Urinary bladder (tissue), 4 donors: ENCODE results near the gene ELP2. TPM values are rescaled to one million over a fixed set of nuclear protein-coding genes. Genes with fewer than 3 reads are reported as not detected.
A peak's percentile ranks its signal among the peaks of the same experiment; 100 is the strongest.
"Not testable (repeated sequence)": the region's sequence is repeated elsewhere in the genome, so short reads cannot be mapped to it uniquely, and the experiment has no call there.

Experiments
- DNase-seq: peaks from one replicate; pipeline ENCODE4 v3.0.0-alpha.2; 2015; ENCODE audit errors: extremely low spot score
- H3K27ac ChIP-seq: one replicate; pipeline ENCODE4 v1.5.1; 2013; ENCODE audit warnings: low read depth, mild to moderate bottlenecking, moderate library complexity
- H3K36me3 ChIP-seq: one replicate; pipeline ENCODE4 v1.6.1; 2013; ENCODE audit warnings: mild to moderate bottlenecking, moderate library complexity; ENCODE audit not compliant: insufficient read depth
- H3K4me1 ChIP-seq: one replicate; pipeline ENCODE4 v1.6.1; 2013; ENCODE audit warnings: mild to moderate bottlenecking, moderate library complexity; ENCODE audit not compliant: insufficient read depth
- H3K4me3 ChIP-seq: one replicate; pipeline ENCODE4 v1.5.1; 2013; ENCODE audit warnings: low read depth, low read length
- WGBS: extraction: QIAGEN DNeasy Blood & Tissue Kit; methylation state at CpG from one replicate; pipeline ENCODE4 v1.1.7; 2013; 5-methylcytosine and 5-hydroxymethylcytosine counted together
- polyA plus RNA-seq: library from polyadenylated mRNA; stranded (reverse); fragments of 200-250 nt; gene quantifications from one replicate; pipeline ENCODE4 v1.2.3, GENCODE V29; 2013
- total RNA-seq: library from RNA; depleted of rRNA; stranded (reverse); fragments of >200 nt; gene quantifications from one replicate; pipeline ENCODE4 v1.2.3, GENCODE V29; 2014
- donor health status: healthy with polysubstance abuse.
- donor health status: healthy.

ELP2 gene
- total RNA-seq (172 TPM), polyA plus RNA-seq (47.7 TPM)

- Histone ChIP-seq H3K4me1 (peaks cover 7% of the 10 kb centered on the region), H3K4me3 (peak within 1 kb of the TSS; percentile 96), H3K27ac (peak within 1 kb of the TSS; percentile 99), H3K36me3 (no peaks in the 10 kb centered on the region)
- WGBS: under 1% methylated on average over 69 of the region's 69 CpGs
- DNase-seq: peak; percentile 88
These were observed at the start of gene ELP2, which contains the start of gene SLC39A6 for GRCh38 chr18:36129300-36130038. Gene ELP2, plus strand, starts transcription at chr18:36129899. Its CDS starts 35 bp downstream, at chr18:36129934. Gene SLC39A6, minus strand, starts transcription at chr18:36129340. Its CDS starts 2,333 bp downstream, at chr18:36127007.

GRCh38 chr18:36081118-36081517 is 48.6 kb upstream of the ELP2 start:
- not testable (repeated sequence) for H3K36me3 ChIP-seq, DNase-seq, H3K27ac ChIP-seq, H3K4me1 ChIP-seq, H3K4me3 ChIP-seq
- WGBS: 85% methylated on average over 2 of the region's 2 CpGs

GRCh38 chr18:36083729-36084128 is 46.0 kb upstream of the ELP2 start:
- Histone ChIP-seq H3K4me1 (no peaks in the 10 kb centered on the region), H3K27ac (no peak overlapping the region), H3K36me3 (no peaks in the 10 kb centered on the region), H3K4me3 (no peak overlapping the region)
- 63% methylated on average over 2 of the region's 2 CpGs for WGBS
- DNase-seq: no peak

GRCh38 chr18:36085195-36085594 is 44.5 kb upstream of the ELP2 start:
- H3K27ac ChIP-seq: no peak overlapping the region
- DNase-seq: no peak
- H3K4me1 ChIP-seq: no peaks in the 10 kb centered on the region
- WGBS: 75% methylated on average over 4 of the region's 4 CpGs
- H3K36me3 ChIP-seq: no peaks in the 10 kb centered on the region
- H3K4me3 ChIP-seq: no peak overlapping the region

GRCh38 chr18:36086186-36086585 is 43.5 kb upstream of the ELP2 start:
- DNase-seq: no peak
- Histone ChIP-seq H3K27ac (no peak overlapping the region), H3K4me3 (no peak overlapping the region), H3K36me3 (no peaks in the 10 kb centered on the region), H3K4me1 (no peaks in the 10 kb centered on the region)
- 88% methylated on average over 8 of the region's 8 CpGs for WGBS

- DNase-seq: no peak
- WGBS: 82% methylated on average over 2 of the region's 2 CpGs
- Histone ChIP-seq H3K27ac (no peak overlapping the region), H3K4me1 (no peaks in the 10 kb centered on the region), H3K4me3 (no peak overlapping the region), H3K36me3 (no peaks in the 10 kb centered on the region)
These were observed 41.4 kb upstream of the ELP2 start for GRCh38 chr18:36088256-36088655.

- 73% methylated on average over 6 of the region's 6 CpGs for WGBS
- H3K4me3 ChIP-seq: no peak overlapping the region
- no peaks in the 10 kb centered on the region for H3K36me3 ChIP-seq
- no peak for DNase-seq
- H3K4me1 ChIP-seq: no peaks in the 10 kb centered on the region
- H3K27ac ChIP-seq: no peak overlapping the region
These were observed 40.7 kb upstream of the ELP2 start for GRCh38 chr18:36089001-36089400.

GRCh38 chr18:36092116-36092515 is 37.6 kb upstream of the ELP2 start:
- 84% methylated on average over 5 of the region's 5 CpGs for WGBS
- not testable (repeated sequence) for H3K4me3 ChIP-seq, DNase-seq, H3K36me3 ChIP-seq, H3K27ac ChIP-seq, H3K4me1 ChIP-seq

- H3K36me3 ChIP-seq: no peaks in the 10 kb centered on the region
- H3K27ac ChIP-seq: no peak overlapping the region
- 73% methylated on average over 3 of the region's 3 CpGs for WGBS
- no peaks in the 10 kb centered on the region for H3K4me1 ChIP-seq
- no peak overlapping the region for H3K4me3 ChIP-seq
- no peak for DNase-seq
These were observed 35.3 kb upstream of the ELP2 start for GRCh38 chr18:36094431-36094830.

- Histone ChIP-seq H3K36me3 (no peaks in the 10 kb centered on the region), H3K27ac (no peak overlapping the region), H3K4me1 (no peaks in the 10 kb centered on the region), H3K4me3 (no peak overlapping the region)
- WGBS: 35% methylated on average over 1 of the region's 1 CpG
- DNase-seq: no peak
These were observed 33.7 kb upstream of the ELP2 start for GRCh38 chr18:36095936-36096519.

GRCh38 chr18:36096955-36097354 is 32.7 kb upstream of the ELP2 start:
- Histone ChIP-seq H3K4me1 (no peaks in the 10 kb centered on the region), H3K36me3 (no peaks in the 10 kb centered on the region), H3K4me3 (no peak overlapping the region), H3K27ac (no peak overlapping the region)
- no peak for DNase-seq

- Histone ChIP-seq H3K27ac (no peak overlapping the region), H3K4me1 (no peaks in the 10 kb centered on the region), H3K36me3 (no peaks in the 10 kb centered on the region), H3K4me3 (no peak overlapping the region)
- DNase-seq: no peak
These were observed 30.4 kb upstream of the ELP2 start for GRCh38 chr18:36099311-36099710.

GRCh38 chr18:36101943-36102342 is 27.8 kb upstream of the ELP2 start:
- WGBS: 95% methylated on average over 7 of the region's 7 CpGs
- no peak for DNase-seq
- Histone ChIP-seq H3K27ac (no peak overlapping the region), H3K4me1 (no peaks in the 10 kb centered on the region), H3K4me3 (no peak overlapping the region), H3K36me3 (no peaks in the 10 kb centered on the region)

- Histone ChIP-seq H3K27ac (no peak overlapping the region), H3K36me3 (no peaks in the 10 kb centered on the region), H3K4me1 (no peaks in the 10 kb centered on the region), H3K4me3 (no peak overlapping the region)
- DNase-seq: no peak
- 91% methylated on average over 2 of the region's 2 CpGs for WGBS
These were observed 24.9 kb upstream of the ELP2 start for GRCh38 chr18:36104749-36105148.
